DOHH2 (cell line): ENCODE results near the gene ZNF577.

Experiments
- EZH2phosphoT487 ChIP-seq: fragments of 200-600 bp; sonication (generic); IDR thresholded peaks from 2 replicates; pipeline ENCODE4 v1.6.1; 2017; ENCODE audit warnings: borderline replicate concordance, mild to moderate bottlenecking, antibody characterized with exemption, low read length, moderate library complexity, mixed read lengths
- TF ChIP-seq, protein P1 (sequence below): fragments of 200-600 bp; sonication (generic); IDR thresholded peaks from one replicate; pipeline ENCODE4 v1.5.1; 2014; ENCODE audit warnings: antibody characterized with exemption, mild to moderate bottlenecking, low read depth, low read length; ENCODE audit not compliant: poor library complexity, severe bottlenecking

DNA sequence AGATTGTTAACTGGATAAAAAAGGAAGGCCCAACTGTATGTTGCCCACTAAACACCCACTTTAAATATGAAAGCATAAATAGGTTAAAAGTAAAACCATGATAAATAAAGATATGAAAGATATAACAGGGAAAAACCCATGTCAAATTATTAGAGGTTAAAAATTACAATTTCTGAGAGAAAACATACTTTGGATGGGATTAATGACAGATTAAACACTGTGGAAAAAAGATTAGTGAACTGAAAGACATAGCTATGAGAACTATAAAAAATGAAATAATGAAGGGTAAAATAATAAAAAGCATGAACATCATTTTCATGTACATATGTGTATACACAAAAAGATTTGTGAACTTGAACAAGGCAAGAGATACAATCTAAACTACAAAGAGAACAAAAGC lies 2.2 kb upstream of the ZNF577 start:
- TF ChIP-seq, protein P1, sequence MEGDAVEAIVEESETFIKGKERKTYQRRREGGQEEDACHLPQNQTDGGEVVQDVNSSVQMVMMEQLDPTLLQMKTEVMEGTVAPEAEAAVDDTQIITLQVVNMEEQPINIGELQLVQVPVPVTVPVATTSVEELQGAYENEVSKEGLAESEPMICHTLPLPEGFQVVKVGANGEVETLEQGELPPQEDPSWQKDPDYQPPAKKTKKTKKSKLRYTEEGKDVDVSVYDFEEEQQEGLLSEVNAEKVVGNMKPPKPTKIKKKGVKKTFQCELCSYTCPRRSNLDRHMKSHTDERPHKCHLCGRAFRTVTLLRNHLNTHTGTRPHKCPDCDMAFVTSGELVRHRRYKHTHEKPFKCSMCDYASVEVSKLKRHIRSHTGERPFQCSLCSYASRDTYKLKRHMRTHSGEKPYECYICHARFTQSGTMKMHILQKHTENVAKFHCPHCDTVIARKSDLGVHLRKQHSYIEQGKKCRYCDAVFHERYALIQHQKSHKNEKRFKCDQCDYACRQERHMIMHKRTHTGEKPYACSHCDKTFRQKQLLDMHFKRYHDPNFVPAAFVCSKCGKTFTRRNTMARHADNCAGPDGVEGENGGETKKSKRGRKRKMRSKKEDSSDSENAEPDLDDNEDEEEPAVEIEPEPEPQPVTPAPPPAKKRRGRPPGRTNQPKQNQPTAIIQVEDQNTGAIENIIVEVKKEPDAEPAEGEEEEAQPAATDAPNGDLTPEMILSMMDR, result no peak
- no peak for TF ChIP-seq EZH2phosphoT487
